ENCODE measurements around the gene PLA1A. TPM values are rescaled to one million over a fixed set of nuclear protein-coding genes. Genes with fewer than 3 reads are reported as not detected.
A peak's percentile ranks its signal among the peaks of the same experiment; 100 is the strongest.
"Not testable (repeated sequence)": the region's sequence is repeated elsewhere in the genome, so short reads cannot be mapped to it uniquely, and the experiment has no call there.

The PLA1A gene
- total and polyA plus RNA-seq, 8 donors: 0.95 to 3.6 (median 1.3) TPM

- FAIRE-seq (no peak), ATAC-seq (no peak), DNase-seq (no peak)
- WGBS, 2 donors: 53 to 71% methylated on average over 1 of the region's 1 CpG
- intact Hi-C loops (cut with DNase I): no loop called here
- Histone ChIP-seq H3K27me3 (no peaks in the 10 kb centered on the region), H3K4me3 (no peak overlapping the region), H3K27ac (no peak overlapping the region), H3K4me1 (peaks cover 2 to 13% (median 7%) of the 10 kb centered on the region in 3 donors), H3K9me3 (no peaks in the 10 kb centered on the region), H3K36me3 (no peaks in the 10 kb centered on the region)
- TF ChIP-seq CTCF (IDR thresholded peaks at IDR 0.05): no peak
These were observed 4.8 kb upstream of the PLA1A start for GRCh38 chr3:119592861-119593260.

GRCh38 chr3:119594066-119594465 is 3.6 kb upstream of the PLA1A start:
- Histone ChIP-seq H3K9me3 (no peaks in the 10 kb centered on the region), H3K27me3 (no peaks in the 10 kb centered on the region), H3K27ac (no peak overlapping the region), H3K36me3 (no peaks in the 10 kb centered on the region), H3K4me1 (peaks cover 6 to 24% (median 11%) of the 10 kb centered on the region in 3 donors), H3K4me3 (no peak overlapping the region)
- 80 to 92% methylated on average over 5 of the region's 5 CpGs for WGBS, 2 donors
- TF ChIP-seq CTCF (IDR thresholded peaks at IDR 0.05): no peak
- ATAC-seq (no peak), DNase-seq (no peak), FAIRE-seq (no peak)
- intact Hi-C loops (cut with DNase I): no loop called here

GRCh38 chr3:119594929-119595328 is 2.8 kb upstream of the PLA1A start:
- intact Hi-C loops (cut with DNase I); ATAC-seq; H3K27ac ChIP-seq; H3K9me3 ChIP-seq; H3K36me3 ChIP-seq; H3K4me3 ChIP-seq; H3K27me3 ChIP-seq; FAIRE-seq; DNase-seq: not testable (repeated sequence)
- WGBS, 2 donors: 91 to 95% methylated on average over 1 of the region's 1 CpG
- H3K4me1 ChIP-seq: peaks cover 6 to 24% (median 11%) of the 10 kb centered on the region in 3 donors

GRCh38 chr3:119595639-119596334 is 1.9 kb upstream of the PLA1A start:
- FAIRE-seq (no peak), DNase-seq (no peak), ATAC-seq (peak in 2 of 4 donors; percentile 8 to 18)
- no peak for TF ChIP-seq CTCF (IDR thresholded peaks at IDR 0.05)
- no peaks in the 10 kb centered on the region for H3K9me3 ChIP-seq
- 84% methylated on average over 7 of the region's 7 CpGs for WGBS, 2 donors
- no peaks in the 10 kb centered on the region for H3K27me3 ChIP-seq
- no peak overlapping the region for H3K4me3 ChIP-seq
- H3K27ac ChIP-seq: no peak overlapping the region
- intact Hi-C loops (cut with DNase I): no loop called here
- peaks cover 6 to 24% (median 11%) of the 10 kb centered on the region in 3 donors for H3K4me1 ChIP-seq
- H3K36me3 ChIP-seq: no peaks in the 10 kb centered on the region

GRCh38 chr3:119596398-119596797 is 1.3 kb upstream of the PLA1A start:
- ATAC-seq (no peak), FAIRE-seq (no peak), DNase-seq (no peak)
- 92 to 98% methylated on average over 6 of the region's 6 CpGs for WGBS, 2 donors
- H3K27me3 ChIP-seq: no peaks in the 10 kb centered on the region
- H3K36me3 ChIP-seq: no peaks in the 10 kb centered on the region
- no peaks in the 10 kb centered on the region for H3K9me3 ChIP-seq
- peaks cover 6 to 24% (median 11%) of the 10 kb centered on the region in 3 donors for H3K4me1 ChIP-seq
- no peak overlapping the region for H3K27ac ChIP-seq
- no peak overlapping the region for H3K4me3 ChIP-seq
- intact Hi-C loops (cut with DNase I): no loop called here
- TF ChIP-seq CTCF (IDR thresholded peaks at IDR 0.05): no peak
